Breast epithelium (tissue), 4 donors: ENCODE results near the gene ZNF41. TPM values are rescaled to one million over a fixed set of nuclear protein-coding genes. Genes with fewer than 3 reads are reported as not detected.
"Not testable (repeated sequence)": the region's sequence is repeated elsewhere in the genome, so short reads cannot be mapped to it uniquely, and the experiment has no call there.

Experiments used
- DNase-seq, 2 donors: peaks; one replicate each; pipeline ENCODE4 v3.0.0-alpha.2; 2019; ENCODE audit warnings: low spot score in 2 of 2
- H3K27ac ChIP-seq, 2 donors: fragments of 200-600 bp; sonication (generic) in 1 of 2; one replicate each; pipeline ENCODE4 v1.5.1; 2016 to 2019; ENCODE audit warnings: mild to moderate bottlenecking in 1 of 2
- H3K27me3 ChIP-seq, 2 donors: fragments of 200-600 bp; sonication (generic) in 1 of 2; one replicate each; pipeline versions ENCODE4 v1.5.1 to v1.6.0; 2017 to 2019; ENCODE audit warnings: control low read depth in 1 of 2, mild to moderate bottlenecking in 1 of 2
- H3K36me3 ChIP-seq: fragments of 200-600 bp; one replicate; pipeline ENCODE4 v1.5.1; 2019
- H3K4me1 ChIP-seq, 2 donors: fragments of 200-600 bp; sonication (generic); one replicate each; pipeline ENCODE4 v1.5.1; 2016 to 2019; ENCODE audit warnings: control low read depth in 1 of 2
- H3K4me3 ChIP-seq, 3 donors: fragments of 200-600 bp; sonication (generic); 1 replicate in 2 of 3; 2 replicates in 1 of 3; pipeline ENCODE4 v1.5.1; 2016 to 2019; ENCODE audit warnings: mild to moderate bottlenecking in 3 of 3, moderate library complexity in 2 of 3
- H3K9me3 ChIP-seq, 2 donors: fragments of 200-600 bp; sonication (generic) in 1 of 2; one replicate each; pipeline ENCODE4 v1.5.1; 2016 to 2019; ENCODE audit warnings: control low read depth in 1 of 2
- CTCF ChIP-seq, 3 donors: fragments of 450-650 bp; IDR thresholded peaks; one replicate each; pipeline ENCODE4 v1.5.1; 2016 to 2017; ENCODE audit warnings: antibody characterized with exemption in 3 of 3, mild to moderate bottlenecking in 3 of 3, moderate library complexity in 3 of 3
- POLR2A ChIP-seq: fragments of 450-650 bp; IDR thresholded peaks from one replicate; pipeline ENCODE4 v1.6.1; 2016; ENCODE audit warnings: antibody characterized with exemption, mild to moderate bottlenecking, moderate library complexity
- POLR2AphosphoS5 ChIP-seq, 3 donors: sonication (generic); formaldehyde crosslinking; IDR thresholded peaks; one replicate each; pipeline ENCODE4 v1.6.1; 2017; ENCODE audit warnings: antibody characterized with exemption in 3 of 3
- intact Hi-C: fragments of 100-400 bp; cut with DNase I; formaldehyde crosslinking; loops from one replicate; pipeline ENCODE4 v1.15.1; 2023; ENCODE audit warnings: low total_unique reads
- total RNA-seq, 3 donors: library from RNA; depleted of rRNA; stranded (reverse); fragments of >200 nt; gene quantifications; one replicate each; pipeline ENCODE4 v1.1.0, GENCODE V29; 2016

The ZNF41 gene
- total RNA-seq, 3 donors from 2014 or later = 7.2 to 14.0 (median 9.2) TPM

- intact Hi-C loops = no loop called here
- TF ChIP-seq POLR2A (no peak), POLR2AphosphoS5 (IDR thresholded peaks at IDR 0.05) (no peak), CTCF (IDR thresholded peaks at IDR 0.05) (no peak)
- H3K4me3 ChIP-seq = no peak overlapping the region
Measured at GRCh38 chrX:47518144-47518543, 35.1 kb upstream of the ZNF41 start.

GRCh38 chrX:47515941-47516665, 33.1 kb upstream of the ZNF41 start:
- Histone ChIP-seq H3K27me3 (peaks cover 0 to 20% of the 10 kb centered on the region in 2 donors), H3K9me3 (peaks cover 0 to 3% of the 10 kb centered on the region in 2 donors), H3K27ac (no peak overlapping the region), H3K36me3 (no peaks in the 10 kb centered on the region), H3K4me3 (no peak overlapping the region), H3K4me1 (no peaks in the 10 kb centered on the region)
- DNase-seq = no peak
- intact Hi-C loops = no loop called here
- TF ChIP-seq CTCF (IDR thresholded peaks at IDR 0.05) (no peak), POLR2AphosphoS5 (IDR thresholded peaks at IDR 0.05) (no peak), POLR2A (no peak)

More at GRCh38 chrX:47518144-47518543, 35.1 kb upstream of the ZNF41 start:
- H3K27me3 ChIP-seq = peaks cover 0 to 20% of the 10 kb centered on the region in 2 donors
- no peaks in the 10 kb centered on the region for H3K36me3 ChIP-seq
- no peak overlapping the region for H3K27ac ChIP-seq
- H3K4me1 ChIP-seq = no peaks in the 10 kb centered on the region
- H3K9me3 ChIP-seq = peaks cover 5 to 24% of the 10 kb centered on the region in 2 donors
- no peak for DNase-seq

GRCh38 chrX:47514533-47515235, 31.7 kb upstream of the ZNF41 start:
- H3K4me3 ChIP-seq = no peak overlapping the region
- no peaks in the 10 kb centered on the region for H3K9me3 ChIP-seq
- H3K27me3 ChIP-seq = peaks cover 0 to 20% of the 10 kb centered on the region in 2 donors
- intact Hi-C loops = no loop called here
- H3K36me3 ChIP-seq = no peaks in the 10 kb centered on the region
- no peaks in the 10 kb centered on the region for H3K4me1 ChIP-seq
- no peak for DNase-seq
- TF ChIP-seq POLR2AphosphoS5 (IDR thresholded peaks at IDR 0.05) = no peak
- no peak for TF ChIP-seq CTCF (IDR thresholded peaks at IDR 0.05)
- TF ChIP-seq POLR2A = no peak
- no peak overlapping the region for H3K27ac ChIP-seq

- H3K9me3 ChIP-seq, H3K36me3 ChIP-seq, intact Hi-C loops, H3K27ac ChIP-seq, DNase-seq, H3K4me1 ChIP-seq: not testable (repeated sequence)
- Histone ChIP-seq H3K4me3 (peak overlapping the region; percentile 22 to 60 (median 45)), H3K27me3 (peaks cover 0 to 32% of the 10 kb centered on the region in 2 donors)
Measured at GRCh38 chrX:47513034-47513965, 30.3 kb upstream of the ZNF41 start.

- H3K36me3 ChIP-seq, intact Hi-C loops, H3K4me1 ChIP-seq, H3K9me3 ChIP-seq, DNase-seq, H3K27ac ChIP-seq: not testable (repeated sequence)
- peaks cover 0 to 34% of the 10 kb centered on the region in 2 donors for H3K27me3 ChIP-seq
- H3K4me3 ChIP-seq = peak overlapping the region in 1 of 3 donors; percentile 60
Measured at GRCh38 chrX:47512383-47512782, 29.4 kb upstream of the ZNF41 start.
